Measurements from ENCODE around the gene USP21.

USP21 gene

DNA sequence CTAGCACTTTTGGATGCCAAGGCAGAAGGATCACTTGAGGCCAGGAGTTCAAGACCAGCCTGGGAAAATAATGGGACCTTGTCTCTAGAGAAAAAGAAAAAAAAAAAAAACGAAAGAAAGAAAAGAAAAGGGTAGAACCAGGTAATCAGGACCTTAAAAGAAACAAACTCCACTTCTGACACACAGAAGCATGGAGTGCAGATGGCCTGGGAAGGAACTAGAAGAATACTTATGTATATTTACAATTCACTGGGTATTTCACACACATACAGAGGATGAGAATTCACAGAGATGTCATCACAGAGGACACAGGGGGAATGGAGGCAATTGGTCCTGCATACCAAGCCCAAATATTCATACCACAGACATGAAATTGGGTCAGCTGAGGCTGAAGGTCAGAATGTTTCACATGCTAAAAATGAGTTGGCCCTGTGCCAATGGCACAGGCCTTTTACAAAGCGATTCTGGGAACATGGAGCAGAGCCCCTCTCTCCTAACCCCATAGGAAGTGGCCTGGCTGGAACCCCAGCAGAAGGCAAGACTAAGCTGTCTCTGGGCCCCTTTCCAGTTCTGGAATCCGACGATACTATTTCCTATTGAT is 13.6 kb downstream of the USP21 start:
- no peak for DNase-seq

DNA sequence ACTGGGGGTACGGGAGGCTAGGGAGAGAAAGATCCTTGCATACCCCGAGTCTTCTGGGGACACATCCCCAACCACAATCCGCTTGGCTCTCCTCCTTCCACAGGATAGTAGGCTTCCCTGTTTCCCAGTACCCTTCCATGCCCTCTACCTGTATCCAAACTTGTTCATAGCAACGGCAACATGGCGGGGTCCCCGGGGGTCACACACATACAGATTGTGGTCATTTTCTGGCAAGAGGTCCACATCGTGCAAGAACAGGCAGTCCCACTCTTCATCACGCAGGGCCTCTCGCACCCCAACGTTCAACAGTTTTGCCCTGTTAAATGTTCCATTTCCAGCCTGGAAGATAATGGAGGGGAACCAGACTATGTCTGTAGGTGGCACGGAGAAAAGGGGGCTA is 14.4 kb downstream of the USP21 start:
- no peak for DNase-seq

DNA sequence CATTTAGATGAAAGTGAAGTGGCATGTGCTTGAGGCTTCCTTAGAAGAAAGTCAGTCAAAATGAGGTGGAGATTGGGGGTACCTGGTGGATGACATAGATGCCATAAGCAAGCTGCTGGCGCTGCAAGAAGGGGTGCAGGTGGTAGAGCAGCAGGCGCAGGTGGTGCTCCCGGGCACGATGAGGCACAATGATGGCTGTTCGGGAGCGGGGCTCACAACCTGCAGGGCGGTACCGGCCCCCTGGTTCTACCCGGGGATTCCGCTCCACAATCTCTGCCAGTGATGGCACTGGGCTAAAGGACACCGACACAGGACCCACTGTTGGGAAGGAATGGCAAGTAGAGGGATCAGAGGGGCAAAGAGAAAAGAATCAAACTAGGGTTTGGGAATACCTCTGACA is 15.6 kb downstream of the USP21 start:
- no peak for DNase-seq

DNA sequence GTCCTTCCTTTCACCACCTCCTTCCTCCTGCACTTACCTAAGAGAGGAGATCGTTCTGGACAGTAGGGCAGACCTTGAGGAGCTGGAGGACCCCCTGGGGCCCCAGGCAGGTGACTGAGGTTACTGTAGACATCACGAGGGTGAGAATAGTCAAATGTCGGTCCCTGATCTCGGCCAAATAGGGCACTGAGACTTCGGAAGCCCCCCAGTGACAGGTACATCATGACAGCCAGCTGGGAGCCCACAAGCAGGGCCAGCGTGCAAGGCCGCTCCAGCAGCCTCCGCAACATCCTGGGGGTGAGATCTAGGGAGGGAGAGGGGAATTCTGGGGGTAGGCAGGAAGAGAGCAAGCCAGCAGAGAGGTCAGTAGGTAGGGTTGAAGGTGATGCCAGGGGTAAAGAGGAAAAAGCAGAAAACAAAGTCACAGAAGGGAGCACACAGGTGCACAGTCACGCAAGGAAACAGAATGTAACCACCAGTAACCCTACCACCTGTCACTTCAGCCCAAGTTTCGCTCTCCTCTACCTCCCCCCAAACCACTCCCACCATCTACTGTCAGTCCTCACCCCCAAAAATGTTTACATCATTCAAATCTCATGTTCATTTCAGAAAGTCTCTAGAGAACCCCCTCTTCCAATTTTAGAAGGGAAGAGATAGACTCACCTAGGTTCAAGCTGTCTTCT is 16.6 kb downstream of the USP21 start:
- no peak for DNase-seq

DNA sequence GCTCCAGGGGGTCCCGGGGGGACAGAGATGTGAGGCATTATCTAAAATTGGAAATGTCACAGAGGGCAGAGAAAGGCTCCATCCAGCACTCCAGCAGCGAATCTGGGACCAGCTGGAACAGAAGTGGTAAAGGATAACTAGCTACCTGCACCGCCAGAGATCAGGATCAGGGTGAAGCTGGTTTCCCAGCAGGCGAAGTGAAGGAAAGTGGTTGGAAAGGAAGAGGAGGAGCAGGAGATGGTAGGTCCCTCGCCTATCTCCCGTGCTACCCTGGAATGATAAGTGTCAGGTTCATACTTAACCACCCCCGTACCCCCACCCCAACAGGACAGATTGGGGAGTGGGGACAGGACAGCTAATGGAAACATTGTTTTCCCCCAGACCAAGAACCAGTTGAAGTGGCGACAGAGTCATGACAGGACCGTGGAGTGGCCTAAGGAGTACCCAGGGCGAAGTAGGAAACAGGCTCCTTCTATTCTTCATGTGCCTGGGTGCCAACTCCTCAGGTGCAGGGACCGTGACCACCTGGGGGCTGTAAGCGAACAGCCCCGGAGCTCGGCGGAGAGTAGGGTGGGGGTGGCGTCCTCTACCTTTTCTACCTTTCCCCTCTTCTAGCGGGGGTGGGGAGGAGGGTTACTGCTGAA is 17.3 kb downstream of the USP21 start:
- DNase-seq = no peak

DNA sequence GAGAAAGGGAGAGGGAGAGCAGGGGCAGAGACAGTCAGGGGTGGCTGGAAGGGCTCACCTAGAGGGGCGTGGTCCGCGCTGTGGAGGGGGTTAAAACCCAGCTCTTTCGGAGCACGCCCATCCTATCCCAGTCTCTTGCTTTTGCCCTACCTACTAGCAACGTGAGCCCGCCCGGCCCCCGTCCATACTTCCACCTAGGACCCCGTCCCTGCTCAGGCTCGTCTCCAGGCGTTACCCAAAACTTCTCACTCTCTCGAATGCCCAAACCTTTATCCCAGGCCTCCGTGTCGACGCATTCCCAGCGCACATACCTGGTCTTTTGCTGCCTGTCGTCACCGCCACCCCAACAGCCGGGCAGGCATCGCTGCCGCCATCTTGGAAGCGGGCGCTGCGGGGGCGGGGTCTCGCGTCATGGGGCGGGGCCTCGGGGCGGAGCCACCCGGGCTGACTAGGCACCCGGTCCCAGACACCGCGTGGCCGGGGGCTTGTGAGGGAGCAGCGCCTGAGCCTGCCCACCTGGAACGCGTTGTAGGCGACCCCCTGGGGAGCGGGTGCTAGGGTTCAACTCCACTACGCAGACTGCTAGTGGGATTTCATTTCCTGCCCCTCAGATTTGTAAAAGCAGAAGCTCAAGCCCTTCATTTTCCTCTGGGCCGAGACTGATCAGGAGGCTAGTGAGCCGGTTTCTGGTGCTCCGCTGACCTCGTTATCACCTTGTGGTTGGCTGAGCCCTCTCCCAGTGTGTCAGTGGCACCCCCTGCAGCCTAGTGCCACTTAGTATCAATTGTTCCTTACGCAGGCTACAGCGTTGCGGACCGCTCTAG is 18.0 kb downstream of the USP21 start, which contains the start of gene B4GALT3:
B4GALT3 (minus strand) TSS at position 396 of the 824 bp plus-strand sequence. CDS start 1,447 bp downstream, outside the sequence.
- peak; percentile 90 for DNase-seq

DNA sequence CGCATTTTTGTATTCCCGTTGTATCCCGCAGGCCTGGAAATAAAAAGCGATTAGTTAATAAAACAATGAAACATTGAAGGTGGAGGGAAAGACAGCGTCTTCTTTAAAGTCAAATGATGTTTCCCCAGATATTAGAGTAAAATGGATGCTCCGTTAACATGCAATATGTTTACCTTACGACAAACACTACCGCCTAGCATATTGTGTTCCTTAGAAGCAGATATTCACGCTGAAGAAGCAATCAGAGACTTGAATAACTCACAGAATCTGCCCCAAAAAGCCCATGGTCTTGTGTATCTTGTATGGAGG is 18.6 kb downstream of the USP21 start:
- DNase-seq = no peak

DNA sequence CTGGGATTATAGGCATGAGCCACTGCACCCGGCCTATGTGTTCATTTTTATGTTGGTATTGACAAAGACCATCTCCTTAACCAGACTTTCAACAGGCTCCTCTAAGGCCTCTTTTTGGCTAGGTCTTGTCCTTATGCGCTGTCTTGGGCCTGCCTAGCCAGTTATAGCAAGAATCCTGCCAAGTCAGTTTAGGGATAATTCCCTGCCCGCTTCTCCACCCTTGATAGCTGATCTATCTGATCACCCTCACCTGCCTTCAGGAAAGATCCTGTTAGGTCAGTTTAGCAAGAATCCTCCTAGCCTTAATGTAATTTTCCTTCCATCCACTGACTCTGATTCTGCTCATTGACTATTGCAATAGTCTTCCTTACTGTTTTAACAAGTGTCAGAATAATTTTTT is 20.4 kb downstream of the USP21 start:
- DNase-seq = no peak

DNA sequence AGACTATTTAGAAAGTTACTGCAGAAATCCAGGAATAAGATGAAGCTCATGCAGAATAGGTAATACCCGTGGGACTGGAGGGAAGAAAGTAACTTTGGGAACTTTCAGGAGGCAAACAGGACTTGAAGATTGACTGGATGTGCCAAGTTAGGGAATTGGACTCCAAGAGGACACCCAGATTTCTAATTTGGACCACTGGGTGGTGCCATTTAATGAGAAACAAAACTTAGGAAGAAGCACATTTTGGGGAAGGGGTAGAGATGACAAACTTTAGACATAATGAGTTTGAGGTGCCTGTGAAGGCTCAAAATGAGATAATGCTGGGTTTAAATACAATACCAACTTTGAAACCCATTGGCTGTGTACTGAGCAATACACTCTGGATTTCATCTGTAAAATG is 21.3 kb downstream of the USP21 start:
- no peak for DNase-seq

DNA sequence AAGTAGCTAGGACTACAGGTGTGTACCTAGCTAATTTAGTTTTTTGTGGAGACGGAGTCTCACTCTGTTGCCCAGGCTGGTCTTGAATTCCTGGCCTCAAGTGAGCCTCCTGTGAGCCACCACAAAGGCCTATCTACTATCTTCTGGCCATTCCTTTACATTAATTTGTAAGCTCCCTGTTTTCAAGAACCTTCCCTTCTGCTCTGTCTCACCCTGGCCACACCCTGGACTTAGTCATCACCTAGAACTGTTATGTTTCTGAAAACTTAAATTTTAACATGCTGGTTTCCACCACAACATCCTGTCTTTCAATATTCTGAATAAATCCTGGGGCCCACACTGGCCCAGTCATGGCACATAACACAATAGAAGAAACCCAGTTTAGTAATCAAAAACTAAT is 22.9 kb downstream of the USP21 start:
- DNase-seq = no peak

DNA sequence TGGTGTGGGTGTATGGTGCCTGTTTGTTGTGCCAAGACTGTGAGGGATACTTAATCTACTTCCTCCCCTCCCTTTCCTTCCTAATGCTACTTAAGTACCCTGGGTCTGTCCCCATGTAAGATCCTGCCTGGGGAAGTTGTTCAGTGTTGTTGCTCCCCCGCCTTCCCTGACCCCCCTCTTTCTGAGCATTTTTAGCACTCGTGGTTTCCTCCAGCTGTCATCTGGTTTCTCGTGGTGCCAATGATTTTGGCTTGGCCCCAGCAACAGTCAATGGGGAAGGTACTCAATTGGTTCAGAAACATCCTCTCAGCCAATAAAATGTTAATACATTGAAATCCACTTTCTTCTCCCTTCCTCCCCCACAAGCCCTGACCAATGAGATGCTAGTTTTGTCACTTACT is 26.0 kb downstream of the USP21 start:
- DNase-seq = peak; percentile 48

DNA sequence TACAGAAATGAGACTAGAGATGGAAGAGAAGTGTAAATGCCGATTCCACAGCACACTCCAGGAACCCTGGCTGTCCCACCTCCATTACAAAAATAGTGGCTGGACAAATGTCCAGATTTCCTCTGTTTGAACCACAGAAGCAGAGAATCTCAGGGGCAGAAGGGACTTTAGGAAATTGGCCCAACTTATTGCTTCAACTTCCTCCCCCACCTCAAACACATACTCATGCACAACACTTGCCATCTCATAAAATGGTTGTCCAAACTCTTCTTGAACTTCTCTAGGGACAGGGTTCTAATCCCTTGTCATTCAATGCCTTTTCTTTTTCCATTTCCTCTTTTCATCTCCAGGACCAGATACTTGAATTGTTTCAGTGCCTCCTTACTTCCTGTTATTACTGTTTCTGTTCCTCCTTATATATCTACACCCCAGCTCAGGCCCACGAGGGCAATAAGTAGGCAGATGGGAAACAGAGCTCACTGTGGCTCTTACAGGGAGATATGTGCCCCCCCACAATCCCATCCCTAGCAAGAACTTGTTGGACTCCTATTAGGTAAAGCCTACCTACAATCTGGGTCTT is 26.5 kb downstream of the USP21 start:
- DNase-seq = no peak

DNA sequence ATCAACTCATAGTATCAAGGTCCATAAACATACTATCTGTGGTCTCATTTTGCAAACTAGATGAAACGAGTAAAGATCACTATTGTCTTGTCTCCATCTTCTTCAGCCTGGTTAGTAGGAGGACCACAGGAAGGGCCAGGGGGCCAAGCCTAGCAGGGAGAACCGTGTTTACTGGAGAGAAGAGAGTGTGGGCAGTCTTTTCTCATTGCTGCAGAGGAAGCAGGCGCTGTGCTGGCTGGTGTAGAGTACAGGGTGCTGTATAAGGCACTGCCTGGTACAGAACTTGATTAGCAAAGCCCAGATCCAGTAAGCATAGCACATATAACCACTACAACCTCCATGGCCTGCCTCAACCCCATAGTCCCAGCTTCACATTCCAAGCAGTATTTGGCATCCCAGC is 28.0 kb downstream of the USP21 start:
- DNase-seq = no peak

DNA sequence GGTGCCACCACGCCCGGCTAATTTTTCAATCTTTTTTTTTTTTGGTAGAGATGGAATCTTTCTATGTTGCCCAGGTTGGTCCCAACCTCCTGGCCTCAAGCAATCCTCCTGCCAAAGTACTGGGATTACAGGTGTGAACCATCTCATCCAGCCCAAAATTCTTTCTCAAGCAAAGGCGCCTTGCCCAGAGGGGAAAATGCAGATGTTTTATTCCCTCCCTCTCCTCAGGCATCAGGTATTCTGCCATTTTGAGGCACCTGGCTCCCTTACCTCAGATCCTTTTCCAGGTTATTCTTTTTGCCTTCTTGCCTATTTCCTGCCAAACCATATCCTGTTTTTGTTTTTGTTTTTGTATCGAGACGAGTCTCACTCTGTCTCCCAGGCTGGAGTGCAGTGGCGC is 29.1 kb downstream of the USP21 start:
- no peak for DNase-seq

DNA sequence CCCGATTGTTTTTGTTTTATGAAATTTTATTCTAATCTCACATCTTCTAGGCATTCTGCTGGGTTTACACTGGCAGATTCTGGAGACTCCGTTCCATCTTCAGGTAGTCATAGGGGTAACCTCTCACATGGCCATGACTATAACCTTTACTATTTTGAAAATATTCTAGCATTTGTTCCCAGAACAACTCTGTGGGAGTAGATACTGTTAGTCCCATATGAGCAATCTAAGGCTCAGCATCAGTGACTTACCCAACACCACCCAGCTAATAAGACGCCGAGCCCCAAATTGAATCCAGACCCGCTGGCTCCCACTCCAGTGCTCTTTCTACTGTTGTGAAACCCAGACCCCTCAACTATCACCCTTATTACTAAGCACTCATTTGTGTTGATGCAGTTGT is 29.7 kb downstream of the USP21 start:
- no peak for DNase-seq

DNA sequence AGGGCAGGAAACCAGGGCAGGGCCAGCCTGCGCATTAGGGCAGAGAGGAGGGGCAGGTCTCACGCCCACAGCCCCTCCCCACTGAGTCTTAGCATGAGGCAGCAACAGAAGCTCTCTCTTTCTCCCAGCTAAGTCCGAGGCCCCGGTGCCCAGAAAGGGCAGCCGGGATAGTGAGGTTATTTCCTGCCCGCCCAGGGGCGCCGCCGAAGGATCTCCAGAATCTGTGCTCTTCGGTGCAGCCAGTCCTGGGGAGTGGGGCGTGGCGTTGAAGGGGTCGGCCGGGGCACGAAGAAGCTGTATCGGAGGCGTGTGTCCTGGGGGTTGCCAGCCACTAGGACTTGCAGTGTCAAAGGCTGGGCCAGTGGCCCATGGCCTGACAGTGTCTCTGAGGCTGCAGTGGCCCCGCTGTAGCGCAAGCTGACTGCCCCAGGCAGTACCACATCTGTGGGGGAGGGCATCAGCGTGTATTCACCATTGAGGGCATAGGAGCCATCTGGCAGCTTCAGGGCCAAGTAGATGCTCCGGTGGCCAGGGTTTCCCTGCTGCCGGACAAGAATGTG is 31.7 kb downstream of the USP21 start:
- DNase-seq = no peak

DNA sequence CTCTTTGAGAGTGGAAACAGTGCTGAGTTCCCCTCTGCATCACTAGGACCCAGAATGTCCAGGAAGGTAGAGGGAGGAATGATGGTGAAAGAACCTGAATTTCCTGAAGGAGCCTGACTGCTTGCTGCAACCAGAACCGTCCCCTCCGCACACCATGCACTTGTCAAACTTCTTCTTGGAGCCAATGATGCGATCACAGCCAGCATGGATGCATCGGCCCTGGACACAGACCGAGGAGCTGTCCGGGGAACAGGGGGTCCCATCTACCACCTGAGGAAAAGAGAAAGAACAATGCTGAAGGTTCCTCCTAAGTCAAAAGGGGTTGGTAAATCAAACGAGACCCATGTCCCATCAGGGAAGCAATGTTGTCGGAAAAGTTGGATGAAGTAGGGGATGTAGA is 32.7 kb downstream of the USP21 start:
- no peak for DNase-seq

DNA sequence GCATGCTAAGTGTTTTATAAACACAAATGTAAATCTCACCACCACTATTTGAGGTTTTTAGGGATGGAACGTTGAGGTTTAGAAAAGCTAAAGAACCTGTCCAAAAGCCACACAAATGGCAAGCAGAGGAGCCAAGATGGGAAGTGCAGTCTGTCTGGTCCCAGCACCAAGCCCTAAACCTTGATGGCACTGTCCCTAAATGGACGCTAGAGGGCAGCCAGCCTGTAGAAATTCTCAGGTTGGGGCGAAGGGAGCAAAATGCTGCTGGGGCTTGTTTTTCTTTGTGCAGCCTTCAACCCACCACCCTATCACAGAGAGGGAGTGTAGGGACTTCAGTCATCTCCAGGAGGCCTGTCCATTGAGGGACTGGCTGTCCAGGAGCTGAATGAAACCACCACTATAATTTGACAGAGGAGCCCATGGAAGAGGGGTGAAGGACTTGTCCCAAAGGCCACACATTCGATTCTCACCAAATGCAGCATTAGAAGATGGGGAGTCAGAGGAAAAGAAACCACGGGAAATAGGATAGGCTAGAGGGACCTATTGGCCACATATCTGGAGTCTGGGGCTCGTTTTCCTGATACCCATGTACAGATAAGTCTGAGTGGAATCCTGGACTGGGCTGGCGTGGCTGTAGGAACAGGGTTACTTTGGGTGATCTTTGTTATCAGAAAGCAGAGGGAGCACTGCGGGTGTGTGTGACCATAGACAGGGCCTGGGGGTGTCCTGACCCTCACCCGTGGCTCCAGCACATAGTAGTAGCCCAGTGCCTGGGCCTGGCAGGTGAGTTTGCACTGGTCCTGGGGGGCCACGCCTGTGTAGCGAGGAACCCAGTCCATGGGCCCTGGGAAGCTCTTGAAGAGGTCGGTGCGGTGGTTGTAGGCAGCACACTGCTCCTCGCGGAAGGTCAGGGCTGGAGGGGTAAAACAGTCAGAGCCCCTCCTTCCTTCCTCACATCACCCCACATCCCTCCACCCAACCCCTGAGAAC is 33.5 kb downstream of the USP21 start:
- peak; percentile 62 for DNase-seq

DNA sequence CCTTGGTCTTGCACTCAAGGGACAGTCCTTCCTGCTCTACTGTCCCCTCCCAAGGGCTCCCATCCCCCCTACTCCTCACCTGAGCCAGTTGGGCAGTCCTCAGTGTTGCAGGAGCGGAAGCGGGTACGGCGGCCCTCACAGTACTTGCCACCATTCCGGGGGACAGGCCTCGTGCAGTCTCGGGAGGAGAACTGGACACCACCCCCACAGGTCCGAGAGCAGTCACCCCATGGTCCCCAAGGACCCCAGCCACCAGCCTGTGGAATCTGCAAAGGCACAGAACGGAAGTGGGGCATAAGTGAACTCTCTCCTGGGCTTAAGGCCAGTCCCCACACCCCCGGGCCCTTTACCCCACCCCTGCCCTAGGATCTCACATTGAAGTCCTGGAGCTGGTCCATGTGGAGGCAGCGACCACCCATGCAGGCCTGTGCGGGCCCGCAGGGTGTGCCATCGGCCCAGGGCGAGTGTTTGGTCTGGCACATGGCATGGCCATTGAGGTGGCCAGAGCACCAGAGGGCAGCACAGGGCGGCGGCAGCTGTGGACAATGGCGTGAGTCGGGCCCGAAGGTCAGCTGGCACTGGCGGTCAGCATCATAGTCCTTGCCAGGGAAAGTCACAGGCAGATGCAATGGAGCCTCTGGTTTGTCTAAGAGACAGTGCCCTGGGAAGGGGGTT is 34.4 kb downstream of the USP21 start:
- DNase-seq = no peak

DNA sequence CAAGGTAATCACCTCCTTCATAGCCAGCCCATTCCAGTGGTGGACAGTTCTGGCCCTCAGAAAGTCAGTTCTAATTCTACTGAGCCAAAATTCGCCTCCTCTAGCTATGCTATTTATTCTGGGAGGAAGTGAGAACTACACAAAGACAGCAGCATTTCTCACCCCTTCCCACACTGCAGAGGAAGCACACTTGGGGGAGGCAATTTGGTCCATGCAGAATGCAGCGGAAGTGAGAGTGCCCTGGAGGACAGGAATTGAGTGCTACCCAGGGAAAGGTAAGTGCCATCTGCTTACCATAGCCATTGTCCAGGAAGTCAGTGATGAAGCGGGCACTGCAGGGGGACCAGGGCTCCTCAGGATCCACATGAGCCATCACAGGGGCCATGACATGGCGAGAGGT is 35.9 kb downstream of the USP21 start:
- DNase-seq = no peak

DNA sequence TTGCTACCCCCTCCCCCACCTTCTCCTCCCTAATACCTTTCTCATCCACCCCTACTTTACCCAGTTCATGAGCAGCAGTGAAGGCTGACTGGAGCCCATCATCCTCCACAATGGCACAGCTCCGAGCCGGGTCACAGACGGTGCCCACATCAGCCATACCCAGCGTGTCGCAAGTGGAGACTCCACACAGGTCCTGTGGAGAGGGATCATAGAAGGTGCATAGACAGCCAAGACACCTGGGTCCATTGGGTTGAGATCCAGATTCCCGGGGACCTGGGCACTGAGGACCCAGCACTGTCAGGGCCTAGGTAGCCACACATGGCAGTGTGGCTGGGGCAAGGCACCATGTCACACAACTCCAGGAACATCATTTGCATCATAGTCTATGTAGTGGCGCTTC is 36.8 kb downstream of the USP21 start:
- DNase-seq = no peak
